ENCODE measurements around the gene LARGE2. TPM values are rescaled to one million over a fixed set of nuclear protein-coding genes. Genes with fewer than 3 reads are reported as not detected.

Gene LARGE2
- total RNA-seq, 6 experiments from 2014 or later = 0.43 to 3.5 (median 2.4) TPM

- DNase-seq = peak in 1 of 3 donors; percentile 39
- TF ChIP-seq CTCF (IDR thresholded peaks at IDR 0.05) (no peak), POLR2A (IDR thresholded peaks at IDR 0.05) (no peak)
- Histone ChIP-seq H3K27me3 (no peaks in the 10 kb centered on the region), H3K4me1 (peaks cover 0 to 24% (median 0%) of the 10 kb centered on the region in 4 donors), H3K27ac (no peak overlapping the region), H3K9me3 (no peaks in the 10 kb centered on the region), H3K36me3 (no peaks in the 10 kb centered on the region), H3K4me3 (no peak overlapping the region)
- ATAC-seq = no peak
- intact Hi-C loops (cut with DNase I) = no loop called here
- WGBS (ENCODE audit: insufficient coverage, low coverage, low lambda C conversion rate, missing lambda C conversion rate) = no CpG with 5 or more reads among the region's 8 CpGs
Observed at GRCh38 chr11:45889555-45889954, 32.9 kb upstream of the LARGE2 start.

GRCh38 chr11:45889966-45890365 lies 32.5 kb upstream of the LARGE2 start:
- H3K4me3 ChIP-seq = no peak overlapping the region
- H3K4me1 ChIP-seq = peaks cover 0 to 24% (median 0%) of the 10 kb centered on the region in 4 donors
- 72% methylated on average over 2 of the region's 9 CpGs for WGBS (ENCODE audit: insufficient coverage, low coverage, low lambda C conversion rate, missing lambda C conversion rate)
- ATAC-seq = no peak
- H3K27ac ChIP-seq = no peak overlapping the region
- intact Hi-C loops (cut with DNase I) = no loop called here
- no peaks in the 10 kb centered on the region for H3K9me3 ChIP-seq
- H3K27me3 ChIP-seq = no peaks in the 10 kb centered on the region
- DNase-seq = peak in 2 of 3 donors; percentile 9 to 33
- TF ChIP-seq POLR2A (IDR thresholded peaks at IDR 0.05) (no peak), CTCF (IDR thresholded peaks at IDR 0.05) (no peak)
- H3K36me3 ChIP-seq = no peaks in the 10 kb centered on the region

GRCh38 chr11:45890886-45891550 lies 31.4 kb upstream of the LARGE2 start:
- peaks cover 0 to 20% (median 0%) of the 10 kb centered on the region in 4 donors for H3K4me1 ChIP-seq
- peak in 2 of 3 donors; percentile 92 to 93 for DNase-seq

GRCh38 chr11:45892856-45893255 lies 29.6 kb upstream of the LARGE2 start:
- ATAC-seq = peak in 3 of 4 donors; percentile 23 to 67 (median 23)
- 44% methylated on average over 3 of the region's 5 CpGs for WGBS (ENCODE audit: insufficient coverage, low coverage, low lambda C conversion rate, missing lambda C conversion rate)

More at GRCh38 chr11:45890886-45891550, 31.4 kb upstream of the LARGE2 start:
- Histone ChIP-seq H3K27me3 (no peaks in the 10 kb centered on the region), H3K9me3 (no peaks in the 10 kb centered on the region), H3K4me3 (no peak overlapping the region), H3K36me3 (no peaks in the 10 kb centered on the region), H3K27ac (peak overlapping the region in 1 of 3 donors; percentile 30)
- intact Hi-C loops (cut with DNase I) = no loop called here
- 40% methylated on average over 2 of the region's 9 CpGs for WGBS (ENCODE audit: insufficient coverage, low coverage, low lambda C conversion rate, missing lambda C conversion rate)
- peak; percentile 75 to 90 (median 84) for ATAC-seq
- peak in 2 of 4 donors; percentile 11 to 19 for TF ChIP-seq CTCF (IDR thresholded peaks at IDR 0.05)
- TF ChIP-seq POLR2A (IDR thresholded peaks at IDR 0.05) = no peak

More at GRCh38 chr11:45892856-45893255, 29.6 kb upstream of the LARGE2 start:
- no peaks in the 10 kb centered on the region for H3K36me3 ChIP-seq
- no peak overlapping the region for H3K4me3 ChIP-seq
- intact Hi-C loops (cut with DNase I) = no loop called here
- H3K27ac ChIP-seq = no peak overlapping the region
- peaks cover 0 to 19% (median 0%) of the 10 kb centered on the region in 4 donors for H3K4me1 ChIP-seq
- DNase-seq = peak in 2 of 3 donors; percentile 75 to 80
- H3K27me3 ChIP-seq = no peaks in the 10 kb centered on the region
- H3K9me3 ChIP-seq = no peaks in the 10 kb centered on the region
- TF ChIP-seq CTCF (IDR thresholded peaks at IDR 0.05) = no peak
- TF ChIP-seq POLR2A (IDR thresholded peaks at IDR 0.05) = no peak

Measured in right lobe of liver (tissue), 6 donors.